Activated CD4-positive, alpha-beta T cell treated with anti-CD3 and anti-CD28 coated beads, Interleukin-2, amount 50 U/mL, for 24 hours (primary cell): ENCODE data around the gene ITPKB.

ENCODE experiments used
- DNase-seq, 2 donors: peaks; one replicate each; pipeline ENCODE4 v3.0.0-alpha.2; 2020; ENCODE audit warnings: low read depth in 1 of 2, low spot score in 1 of 2

Gene ITPKB

GRCh38 chr1:226668173-226668560 is 70.9 kb downstream of the ITPKB start:
- no peak for DNase-seq

GRCh38 chr1:226666692-226667091 is 72.4 kb downstream of the ITPKB start:
- no peak for DNase-seq

GRCh38 chr1:226666164-226666506 is 72.9 kb downstream of the ITPKB start:
- no peak for DNase-seq

GRCh38 chr1:226665505-226666163 is 73.4 kb downstream of the ITPKB start:
- DNase-seq = no peak

- DNase-seq = no peak
Measured at GRCh38 chr1:226664413-226665101, 74.5 kb downstream of the ITPKB start.

GRCh38 chr1:226663327-226663704 is 75.8 kb downstream of the ITPKB start:
- no peak for DNase-seq

- DNase-seq = peak; percentile 53 to 87
Measured at GRCh38 chr1:226662642-226663326, 76.3 kb downstream of the ITPKB start.

- DNase-seq = no peak
Measured at GRCh38 chr1:226661965-226662364, 77.1 kb downstream of the ITPKB start.

GRCh38 chr1:226661271-226661670 is 77.8 kb downstream of the ITPKB start:
- DNase-seq = no peak

- DNase-seq = no peak
Measured at GRCh38 chr1:226660410-226661182, 78.5 kb downstream of the ITPKB start.

GRCh38 chr1:226659641-226660040 is 79.4 kb downstream of the ITPKB start:
- no peak for DNase-seq

GRCh38 chr1:226659136-226659535 is 79.9 kb downstream of the ITPKB start:
- no peak for DNase-seq

- DNase-seq = no peak
Measured at GRCh38 chr1:226658546-226659125, 80.4 kb downstream of the ITPKB start.

- no peak for DNase-seq
Measured at GRCh38 chr1:226657895-226658545, 81.1 kb downstream of the ITPKB start.

GRCh38 chr1:226656601-226657277 is 82.3 kb downstream of the ITPKB start:
- DNase-seq = no peak

- no peak for DNase-seq
Measured at GRCh38 chr1:226656201-226656600, 82.9 kb downstream of the ITPKB start.

- no peak for DNase-seq
Measured at GRCh38 chr1:226655251-226656163, 83.6 kb downstream of the ITPKB start.

GRCh38 chr1:226654668-226655055 is 84.4 kb downstream of the ITPKB start:
- no peak for DNase-seq

GRCh38 chr1:226654046-226654667 is 84.9 kb downstream of the ITPKB start:
- DNase-seq = no peak
